Measurements from ENCODE around the gene NFIB.

GRCh38 chr9:14325147-14325546, 11.2 kb upstream of the NFIB start:
- no peak for TF ChIP-seq CTCF (IDR thresholded peaks at IDR 0.05)
- no peak for TF ChIP-seq POLR2A (IDR thresholded peaks at IDR 0.05)

All from uterus (tissue), 2 donors.